Hypothalamus (tissue), 51 donors: ENCODE results near the gene GCA.

Source experiments
- DNase-seq, 51 donors: peaks; one replicate each; lab custom pipeline; 2025; lab: John Stamatoyannopoulos, UW

The GCA gene

GRCh38 chr2:162401871-162402270 is 57.9 kb downstream of the GCA start:
- no peak for DNase-seq

GRCh38 chr2:162403884-162404283 is 60.0 kb downstream of the GCA start:
- DNase-seq: no peak
